ENCODE measurements around the gene CNBD2.
A peak's percentile ranks its signal among the peaks of the same experiment; 100 is the strongest.
"Not testable (repeated sequence)": the region's sequence is repeated elsewhere in the genome, so short reads cannot be mapped to it uniquely, and the experiment has no call there.

The CNBD2 gene

GRCh38 chr20:36061754-36062153 lies 93.4 kb downstream of the CNBD2 start:
- no peak for DNase-seq (ENCODE audit: low read depth, low spot score)

GRCh38 chr20:36062799-36063198 lies 94.4 kb downstream of the CNBD2 start:
- DNase-seq (ENCODE audit: low read depth, low spot score): no peak

GRCh38 chr20:36063916-36064657 lies 95.7 kb downstream of the CNBD2 start:
- no peak for DNase-seq (ENCODE audit: low read depth, low spot score)

GRCh38 chr20:36064658-36065426 lies 96.5 kb downstream of the CNBD2 start:
- DNase-seq (ENCODE audit: low read depth, low spot score): peak; percentile 97

GRCh38 chr20:36065427-36065998 lies 97.1 kb downstream of the CNBD2 start:
- no peak for DNase-seq (ENCODE audit: low read depth, low spot score)

- no peak for DNase-seq (ENCODE audit: low read depth, low spot score)
Measured at GRCh38 chr20:36066777-36067176, 98.4 kb downstream of the CNBD2 start.

GRCh38 chr20:36068526-36068925 lies 100.1 kb downstream of the CNBD2 start:
- DNase-seq (ENCODE audit: low read depth, low spot score): not testable (repeated sequence)

- DNase-seq (ENCODE audit: low read depth, low spot score): peak; percentile 87
Measured at GRCh38 chr20:36070451-36070850, 102.1 kb downstream of the CNBD2 start.

GRCh38 chr20:36071848-36072247 lies 103.5 kb downstream of the CNBD2 start:
- no peak for DNase-seq (ENCODE audit: low read depth, low spot score)

GRCh38 chr20:36074983-36075382 lies 106.6 kb downstream of the CNBD2 start:
- no peak for DNase-seq (ENCODE audit: low read depth, low spot score)

- not testable (repeated sequence) for DNase-seq (ENCODE audit: low read depth, low spot score)
Measured at GRCh38 chr20:36077762-36078161, 109.4 kb downstream of the CNBD2 start.

- no peak for DNase-seq (ENCODE audit: low read depth, low spot score)
Measured at GRCh38 chr20:36079486-36079885, 111.1 kb downstream of the CNBD2 start.

GRCh38 chr20:36079984-36080383 lies 111.6 kb downstream of the CNBD2 start:
- DNase-seq (ENCODE audit: low read depth, low spot score): not testable (repeated sequence)

Measured in ELF-1 (cell line).